HG02885 (cell line): ENCODE results near the gene HCN4.
"Not testable (repeated sequence)": the region's sequence is repeated elsewhere in the genome, so short reads cannot be mapped to it uniquely, and the experiment has no call there.

Experiments used
- ATAC-seq: cut with Tn5 transposase; IDR thresholded peaks from one replicate; pipeline ENCODE4 v1.9.1; 2021; ENCODE audit warnings: mild to moderate bottlenecking; ENCODE audit not compliant: unreplicated experiment, poor library complexity

HCN4 gene

GRCh38 chr15:73368301-73369136, at the start of gene HCN4:
Gene HCN4 (minus strand): TSS chr15:73368958. CDS start chr15:73368270, 688 bp downstream.
- ATAC-seq = no peak

GRCh38 chr15:73414876-73415275, 46.1 kb upstream of the HCN4 start:
- ATAC-seq = no peak

GRCh38 chr15:73403171-73403570, 34.4 kb upstream of the HCN4 start:
- ATAC-seq = no peak

- not testable (repeated sequence) for ATAC-seq
Observed at GRCh38 chr15:73400222-73400621, 31.5 kb upstream of the HCN4 start.

- no peak for ATAC-seq
Observed at GRCh38 chr15:73398861-73399260, 30.1 kb upstream of the HCN4 start.

GRCh38 chr15:73397461-73397860, 28.7 kb upstream of the HCN4 start:
- no peak for ATAC-seq

GRCh38 chr15:73395671-73396070, 26.9 kb upstream of the HCN4 start:
- no peak for ATAC-seq

- no peak for ATAC-seq
Observed at GRCh38 chr15:73394782-73395181, 26.0 kb upstream of the HCN4 start.

- no peak for ATAC-seq
Observed at GRCh38 chr15:73393336-73393735, 24.6 kb upstream of the HCN4 start.

GRCh38 chr15:73392025-73392424, 23.3 kb upstream of the HCN4 start:
- ATAC-seq = no peak

GRCh38 chr15:73391128-73391872, 22.5 kb upstream of the HCN4 start:
- ATAC-seq = no peak

- no peak for ATAC-seq
Observed at GRCh38 chr15:73389971-73390544, 21.3 kb upstream of the HCN4 start.

- no peak for ATAC-seq
Observed at GRCh38 chr15:73389539-73389938, 20.8 kb upstream of the HCN4 start.

- ATAC-seq = no peak
Observed at GRCh38 chr15:73388256-73388781, 19.6 kb upstream of the HCN4 start.

GRCh38 chr15:73387507-73388255, 18.9 kb upstream of the HCN4 start:
- ATAC-seq = no peak

- no peak for ATAC-seq
Observed at GRCh38 chr15:73386886-73387506, 18.2 kb upstream of the HCN4 start.

GRCh38 chr15:73386238-73386637, 17.5 kb upstream of the HCN4 start:
- no peak for ATAC-seq

GRCh38 chr15:73385205-73385604, 16.4 kb upstream of the HCN4 start:
- no peak for ATAC-seq

GRCh38 chr15:73383310-73384189, 14.8 kb upstream of the HCN4 start:
- no peak for ATAC-seq
